H1 (cell line): Measurements from ENCODE around the gene MBD3L5. TPM values are rescaled to one million over a fixed set of nuclear protein-coding genes. Genes with fewer than 3 reads are reported as not detected.

ENCODE experiments used
- CTCF ChIA-PET: fragments of 300-600 bp; sonication (Branson Sonifier 250); formaldehyde crosslinking; loops from one replicate; lab custom pipeline; 2021; ENCODE audit not compliant: partially characterized antibody; lab: Charles Lee
- POLR2A ChIA-PET: fragments of 300-600 bp; sonication (Branson Sonifier 250); formaldehyde crosslinking; loops from one replicate; lab custom pipeline; 2021; ENCODE audit warnings: inconsistent platforms; ENCODE audit not compliant: partially characterized antibody; lab: Charles Lee
- DNase-seq, 2 experiments: peaks; one replicate each; pipeline versions ENCODE4 v3.0.0 to v3.0.0-alpha.2; 2010 to 2022; ENCODE audit warnings: low spot score in 2 of 2, low read depth in 1 of 2, mixed read lengths in 1 of 2
- FAIRE-seq: peaks from 2 replicates; lab custom pipeline; 2011; peaks lifted over from hg19 to GRCh38; lab: Jason Lieb, UNC
- H2AFZ ChIP-seq: 2 replicates; pipeline ENCODE4 v1.8.1; 2012; ENCODE audit warnings: low read length, inconsistent platforms
- H2AK5ac ChIP-seq: 2 replicates; pipeline ENCODE4 v1.6.1; 2013; ENCODE audit warnings: low read depth, low read length
- H2BK120ac ChIP-seq: replicated peaks from 2 replicates; pipeline ENCODE3; 2013; ENCODE audit warnings: low read depth, low read length, inconsistent platforms
- H2BK12ac ChIP-seq: 2 replicates; pipeline ENCODE4 v1.6.1; 2013; ENCODE audit warnings: low read depth, low read length
- H2BK15ac ChIP-seq: 2 replicates; pipeline ENCODE4 v1.6.1; 2013; ENCODE audit warnings: low read length
- H2BK20ac ChIP-seq: 2 replicates; pipeline ENCODE4 v1.6.1; 2013; ENCODE audit warnings: low read length
- H2BK5ac ChIP-seq: 2 replicates; pipeline ENCODE4 v1.6.1; 2013; ENCODE audit warnings: low read depth, low read length
- H3K14ac ChIP-seq: 2 replicates; pipeline ENCODE4 v1.6.1; 2013; ENCODE audit warnings: inconsistent platforms; ENCODE audit not compliant: insufficient read length
- H3K18ac ChIP-seq: 2 replicates; pipeline ENCODE4 v1.6.1; 2013; ENCODE audit warnings: low read length; ENCODE audit errors: extremely low read depth
- H3K23ac ChIP-seq: 2 replicates; pipeline ENCODE4 v1.6.1; 2013; ENCODE audit warnings: inconsistent platforms; ENCODE audit not compliant: insufficient read length
- H3K23me2 ChIP-seq: 2 replicates; pipeline ENCODE4 v1.6.1; 2013; ENCODE audit warnings: low read depth, low read length
- H3K27ac ChIP-seq: 2 replicates; pipeline ENCODE4 v1.6.1; 2011; ENCODE audit warnings: low read depth, low read length, inconsistent platforms
- H3K27me3 ChIP-seq, 4 experiments: replicated peaks in 1 of 4; 1 replicate in 1 of 4; 2 replicates in 3 of 4; pipeline versions ENCODE4 v1.6.1 to v1.8.1; 2011 to 2013; ENCODE audit warnings: low read length in 3 of 4, mild to moderate bottlenecking in 3 of 4, inconsistent platforms in 2 of 4, mixed read lengths in 2 of 4, moderate library complexity in 1 of 4; ENCODE audit not compliant: control insufficient read depth in 3 of 4, insufficient read depth in 3 of 4; ENCODE audit errors: extremely low read depth in 1 of 4
- H3K36me3 ChIP-seq, 4 experiments: 2 replicates each; pipeline versions ENCODE4 v1.6.1 to v1.8.1; 2011 to 2013; ENCODE audit warnings: mild to moderate bottlenecking in 4 of 4, low read length in 3 of 4, moderate library complexity in 2 of 4, control low read depth in 1 of 4, inconsistent platforms in 1 of 4; ENCODE audit not compliant: insufficient read depth in 4 of 4, control insufficient read depth in 2 of 4
- H3K4ac ChIP-seq: replicated peaks from 2 replicates; pipeline ENCODE3; 2013; ENCODE audit warnings: low read length, low read depth, mixed read lengths, inconsistent platforms; ENCODE audit not compliant: insufficient read length
- H3K4me1 ChIP-seq, 4 experiments: replicated peaks in 1 of 4; 1 replicate in 1 of 4; 2 replicates in 3 of 4; pipeline versions ENCODE4 v1.6.1 to v1.8.1; 2011 to 2013; ENCODE audit warnings: low read length in 3 of 4, inconsistent platforms in 2 of 4, mixed read lengths in 1 of 4; ENCODE audit not compliant: insufficient read depth in 4 of 4, control insufficient read depth in 3 of 4
- H3K4me2 ChIP-seq, 2 experiments: 2 replicates each; pipeline versions ENCODE4 v1.6.1 to v1.8.1; 2011 to 2013; ENCODE audit warnings: low read depth in 2 of 2, low read length in 2 of 2, control low read depth in 1 of 2, inconsistent platforms in 1 of 2, mild to moderate bottlenecking in 1 of 2; ENCODE audit not compliant: insufficient read depth in 1 of 2
- H3K4me3 ChIP-seq, 4 experiments: fragments of 200-600, 300-600 bp in 1 of 4; sonication (generic), shearing (Covaris generic), sonication (Bioruptor Twin) in 1 of 4; 2 replicates each; pipeline versions ENCODE4 v1.5.1 to v1.8.1; 2011 to 2016; ENCODE audit warnings: low read length in 4 of 4, low read depth in 3 of 4, control low read depth in 2 of 4, inconsistent platforms in 2 of 4, mild to moderate bottlenecking in 2 of 4, mixed read lengths in 1 of 4, moderate library complexity in 1 of 4; ENCODE audit not compliant: insufficient read depth in 2 of 4; ENCODE audit errors: extremely low read depth in 1 of 4
- H3K56ac ChIP-seq: replicated peaks from 2 replicates; pipeline ENCODE3; 2013; ENCODE audit warnings: low read depth, mild to moderate bottlenecking, mixed read lengths, low read length, inconsistent platforms; ENCODE audit not compliant: insufficient read length
- H3K79me1 ChIP-seq: 2 replicates; pipeline ENCODE4 v1.6.1; 2013; ENCODE audit warnings: low read depth, low read length, control low read depth
- H3K79me2 ChIP-seq, 2 experiments: 2 replicates each; pipeline versions ENCODE4 v1.6.1 to v1.8.1; 2012 to 2013; ENCODE audit warnings: low read length in 2 of 2, mild to moderate bottlenecking in 2 of 2, inconsistent platforms in 1 of 2; ENCODE audit not compliant: insufficient read depth in 2 of 2, control insufficient read depth in 1 of 2
- H3K9ac ChIP-seq, 4 experiments: replicated peaks in 1 of 4; 1 replicate in 1 of 4; 2 replicates in 3 of 4; pipeline versions ENCODE4 v1.6.1 to v1.8.1; 2011 to 2013; ENCODE audit warnings: low read depth in 3 of 4, low read length in 3 of 4, control low read depth in 2 of 4, mild to moderate bottlenecking in 2 of 4, moderate library complexity in 2 of 4, inconsistent platforms in 1 of 4; ENCODE audit errors: extremely low read depth in 1 of 4
- H3K9me3 ChIP-seq, 2 experiments: 2 replicates each; pipeline versions ENCODE4 v1.6.1 to v1.8.1; 2012 to 2013; ENCODE audit warnings: mild to moderate bottlenecking in 2 of 2, moderate library complexity in 2 of 2, control low read depth in 1 of 2, inconsistent platforms in 1 of 2, low read depth in 1 of 2, low read length in 1 of 2, mixed read lengths in 1 of 2; ENCODE audit not compliant: insufficient read depth in 2 of 2
- H4K20me1 ChIP-seq, 2 experiments: replicated peaks in 1 of 2; 2 replicates each; pipeline versions ENCODE3 to v1.8.1; 2011 to 2013; ENCODE audit warnings: inconsistent platforms in 2 of 2, low read length in 2 of 2, mild to moderate bottlenecking in 1 of 2; ENCODE audit not compliant: insufficient read depth in 2 of 2, control insufficient read depth in 1 of 2
- H4K5ac ChIP-seq: 2 replicates; pipeline ENCODE4 v1.6.1; 2013; ENCODE audit warnings: low read length, low read depth, mixed read lengths, inconsistent platforms; ENCODE audit not compliant: insufficient read length
- H4K8ac ChIP-seq: 2 replicates; pipeline ENCODE4 v1.8.0; 2013; ENCODE audit warnings: mild to moderate bottlenecking, moderate library complexity, low read length, inconsistent platforms; ENCODE audit not compliant: insufficient read depth; ENCODE audit errors: extremely low read depth
- H4K91ac ChIP-seq: replicated peaks from 2 replicates; pipeline ENCODE3; 2013; ENCODE audit warnings: low read length, mixed read lengths, inconsistent platforms; ENCODE audit not compliant: insufficient read length
- BACH1 ChIP-seq: IDR thresholded peaks from 2 replicates; pipeline ENCODE4 v1.6.1; 2012; ENCODE audit warnings: low read length, improper control_type of control experiment
- CEBPB ChIP-seq: IDR thresholded peaks from 2 replicates; pipeline ENCODE4 v1.6.1; 2012; ENCODE audit warnings: low read depth, low read length
- CTBP2 ChIP-seq: IDR thresholded peaks from 2 replicates; pipeline ENCODE4 v1.7.0; 2011; ENCODE audit warnings: borderline replicate concordance, mild to moderate bottlenecking, moderate library complexity, mixed read lengths, low read length; ENCODE audit not compliant: insufficient read depth, insufficient read length
- JUN ChIP-seq: IDR thresholded peaks from 2 replicates; pipeline ENCODE4 v1.6.1; 2011; ENCODE audit warnings: low read depth, mild to moderate bottlenecking, improper control_type of control experiment, low read length
- JUND ChIP-seq: IDR thresholded peaks from 2 replicates; pipeline ENCODE4 v1.6.1; 2011; ENCODE audit warnings: mild to moderate bottlenecking, improper control_type of control experiment, low read length
- MAX ChIP-seq: IDR thresholded peaks from 2 replicates; pipeline ENCODE4 v1.6.1; 2012; ENCODE audit warnings: inconsistent platforms
- NANOG ChIP-seq: IDR thresholded peaks from 2 replicates; pipeline ENCODE4 v1.6.1; 2011; ENCODE audit warnings: low read length, low read depth, mild to moderate bottlenecking, inconsistent platforms; ENCODE audit not compliant: insufficient read depth, poor library complexity, severe bottlenecking
- RAD21 ChIP-seq, 2 experiments: IDR thresholded peaks in 1 of 2; conservative IDR thresholded peaks in 1 of 2; 2 replicates each; pipeline ENCODE4 v1.6.1; 2011; ENCODE audit warnings: low read depth in 2 of 2, low read length in 2 of 2, improper control_type of control experiment in 1 of 2, inconsistent platforms in 1 of 2, mild to moderate bottlenecking in 1 of 2, moderate library complexity in 1 of 2
- RNF2 ChIP-seq: fragments of 200-900, 300-1000 bp; sonication (generic); IDR thresholded peaks from 2 replicates; pipeline ENCODE4 v1.7.1; 2016; ENCODE audit warnings: borderline replicate concordance, low read depth, mild to moderate bottlenecking, antibody characterized with exemption, low read length; ENCODE audit not compliant: poor library complexity, severe bottlenecking; ENCODE audit errors: missing control alignments
- TAF1 ChIP-seq: IDR thresholded peaks from 2 replicates; pipeline ENCODE4 v1.6.1; 2011; ENCODE audit warnings: mild to moderate bottlenecking, low read depth, low read length
- TBP ChIP-seq: IDR thresholded peaks from 2 replicates; pipeline ENCODE4 v1.6.1; 2011; ENCODE audit warnings: low read depth, low read length, improper control_type of control experiment
- ZNF274 ChIP-seq: IDR thresholded peaks from 2 replicates; pipeline ENCODE4 v1.7.0; 2012; ENCODE audit warnings: low read length, borderline replicate concordance; ENCODE audit errors: extremely low read depth
- WGBS, 2 experiments: shearing (Covaris generic) in 1 of 2; methylation state at CpG; one replicate each; pipeline versions ENCODE4 v1.1.6 to v1.1.7; 2013 to 2015; ENCODE audit warnings: low lambda C conversion rate in 2 of 2, mixed read lengths in 2 of 2, inconsistent platforms in 1 of 2, low coverage in 1 of 2, missing lambda C conversion rate in 1 of 2; ENCODE audit not compliant: insufficient replicate concordance in 2 of 2, insufficient coverage in 1 of 2, insufficient read length in 1 of 2; ENCODE audit errors: extremely low coverage in 1 of 2, missing lambda C conversion rate in 1 of 2; 5-methylcytosine and 5-hydroxymethylcytosine counted together
- polyA plus RNA-seq, 7 experiments: library from polyadenylated mRNA; depleted of rRNA in 3 of 7; stranded (reverse) in 5 of 7; unstranded in 2 of 7; fragments of >200 nt in 5 of 7; fragments of 200-250 nt in 2 of 7; gene quantifications; 1 replicate in 5 of 7; 2 replicates in 1 of 7; 4 replicates in 1 of 7; pipeline versions ENCODE4 v1.2.1 to v1.2.3, GENCODE V29; 2011 to 2013; ENCODE audit warnings: missing spikeins in 2 of 7, mixed read lengths in 2 of 7
- total RNA-seq: library from RNA; stranded (reverse); fragmentation: NEBNext Ultra II Directional; extraction: Animal tissue kit (Norgen Biotek cat#: 25700); gene quantifications from 2 replicates; pipeline ENCODE4 v1.2.1, GENCODE V29; 2021

MBD3L5 gene
- total and polyA plus RNA-seq, 2 of the 8 experiments (the other 6 are each of a cell fraction or from before 2014, with no cell fraction given), result not detected

- Histone ChIP-seq H2AFZ (no peak overlapping the region), H2BK12ac (no peak overlapping the region), H4K8ac (no peak overlapping the region), H3K18ac (no peak overlapping the region), H2BK5ac (no peak overlapping the region), H3K27me3 (no peaks in the 10 kb centered on the region), H3K23ac (no peak overlapping the region), H3K23me2 (peaks cover 2% of the 10 kb centered on the region; the same call in 1 of the 2 replicates), H3K4me2 (no peak overlapping the region), H3K4ac (no peak overlapping the region), H3K56ac (no peak overlapping the region), H3K14ac (no peak overlapping the region), H2AK5ac (no peak overlapping the region), H3K79me1 (no peaks in the 10 kb centered on the region), H2BK20ac (no peak overlapping the region), H3K36me3 (peaks cover 4 to 10% (median 6%) of the 10 kb centered on the region in 4 experiments; a peak in 7 of 8 replicates), H3K79me2 (peaks cover 0 to 8% of the 10 kb centered on the region in 2 experiments; a peak in 2 of 4 replicates), H4K91ac (no peak overlapping the region), H3K4me1 (no peaks in the 10 kb centered on the region), H3K9ac (no peak overlapping the region), H3K4me3 (no peak overlapping the region), H2BK15ac (no peak overlapping the region), H3K27ac (no peak overlapping the region), H4K5ac (no peak overlapping the region), H4K20me1 (no peaks in the 10 kb centered on the region), H3K9me3 (peaks cover 6 to 15% of the 10 kb centered on the region in 2 experiments; a peak in 2 of 4 replicates), H2BK120ac (no peak overlapping the region)
- POLR2A ChIA-PET, result no interaction called here
- CTCF ChIA-PET, result no interaction called here
- no peak for DNase-seq
- TF ChIP-seq NANOG (no peak), JUN (no peak), TAF1 (no peak), CEBPB (no peak), BACH1 (no peak), RNF2 (no peak), JUND (no peak), ZNF274 (no peak), RAD21 (IDR thresholded peaks at IDR 0.05 in 1 of 2, conservative IDR thresholded peaks at IDR 0.05 in 1 of 2; ENCODE audit: low read depth in 2 of 2, low read length in 2 of 2) (no peak), CTBP2 (no peak), TBP (no peak), MAX (no peak)
- no peak for FAIRE-seq
- WGBS, 2 experiments, result 87% methylated on average over 2 of the region's 2 CpGs; no CpG with 5 or more reads in 1 of the 2 experiments
Measured at GRCh38 chr19:7067716-7068115, 37.3 kb downstream of the MBD3L5 start.
